ENCODE measurements around the gene UBAC2.

The UBAC2 gene

DNA sequence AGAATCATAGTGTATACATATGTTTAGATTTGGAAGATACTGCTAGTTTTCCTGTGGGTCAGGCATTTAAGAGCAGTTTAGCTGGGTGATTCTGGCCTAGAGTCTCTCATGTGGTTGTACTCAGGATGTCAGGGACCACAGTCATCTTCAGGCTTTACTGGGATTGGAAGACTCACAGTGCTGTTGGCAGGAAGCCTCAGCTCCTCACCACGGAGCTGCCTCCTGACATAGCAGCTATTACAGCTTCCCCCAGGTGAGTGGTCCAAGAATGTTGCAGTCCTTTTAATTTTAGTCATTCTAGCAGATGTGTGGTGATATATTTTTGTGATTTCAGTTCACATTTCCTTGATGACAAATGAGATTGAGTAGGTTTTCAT, 74.4 kb downstream of the UBAC2 start:
- Histone ChIP-seq H3K27me3 (ENCODE audit: low read depth, low read length) (no peaks in the 10 kb centered on the region), H3K27ac (ENCODE audit: low read length) (no peak overlapping the region), H3K9me3 (ENCODE audit: control insufficient read depth in 1 of 2, low read length in 2 of 2) (peaks cover 0 to 5% of the 10 kb centered on the region in 2 donors), H3K4me1 (ENCODE audit: control insufficient read depth in 1 of 2, insufficient read depth in 2 of 2, low read length in 2 of 2) (no peaks in the 10 kb centered on the region), H3K4me3 (ENCODE audit: low read depth in 1 of 2, low read length in 2 of 2) (no peak overlapping the region), H3K36me3 (ENCODE audit: control insufficient read depth in 1 of 2, insufficient read depth in 2 of 2, low read length in 2 of 2) (no peaks in the 10 kb centered on the region)

DNA sequence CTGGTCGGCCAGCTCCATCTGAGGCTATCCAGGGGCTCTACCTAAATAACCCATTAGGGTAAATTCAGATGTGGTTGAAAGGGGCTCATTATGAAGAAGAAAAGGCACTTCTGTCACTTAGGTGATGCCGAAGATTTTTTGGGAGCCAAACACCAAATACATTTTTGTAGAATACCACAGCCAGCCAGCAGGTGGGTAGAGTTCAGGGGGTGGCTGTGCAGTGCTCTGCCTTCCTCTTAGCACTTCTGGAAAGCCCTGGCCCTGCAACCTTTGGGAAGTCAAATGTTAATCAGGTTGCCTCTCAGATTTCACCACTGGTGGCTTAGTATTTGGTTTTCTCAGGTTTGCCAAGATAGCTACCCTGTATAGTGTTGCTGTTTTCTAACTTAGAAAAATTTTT, 76.1 kb downstream of the UBAC2 start:
- Histone ChIP-seq H3K27ac (ENCODE audit: low read length) (no peak overlapping the region), H3K9me3 (ENCODE audit: control insufficient read depth in 1 of 2, low read length in 2 of 2) (peaks cover 0 to 5% of the 10 kb centered on the region in 2 donors), H3K27me3 (ENCODE audit: low read depth, low read length) (no peaks in the 10 kb centered on the region), H3K4me3 (ENCODE audit: low read depth in 1 of 2, low read length in 2 of 2) (no peak overlapping the region), H3K4me1 (ENCODE audit: control insufficient read depth in 1 of 2, insufficient read depth in 2 of 2, low read length in 2 of 2) (no peaks in the 10 kb centered on the region), H3K36me3 (ENCODE audit: control insufficient read depth in 1 of 2, insufficient read depth in 2 of 2, low read length in 2 of 2) (no peaks in the 10 kb centered on the region)

DNA sequence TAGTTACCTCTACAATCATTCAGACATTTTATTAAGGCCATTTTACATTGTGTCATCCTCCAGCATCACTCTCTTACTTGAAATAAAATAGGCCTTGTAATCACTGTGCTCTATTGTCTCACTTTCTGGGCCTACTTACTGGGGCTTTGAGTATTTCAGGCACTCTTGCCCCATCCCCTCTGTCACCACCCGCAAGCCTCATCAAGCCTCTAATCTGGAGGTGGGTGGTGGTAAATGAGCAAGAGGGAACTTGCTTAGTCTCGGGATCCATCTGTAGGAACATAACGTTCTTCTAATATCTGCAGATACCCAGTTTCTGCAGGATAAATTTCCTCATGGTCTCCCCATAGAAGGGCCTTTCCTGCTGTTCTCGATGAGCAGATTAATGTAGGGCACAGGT, 77.0 kb downstream of the UBAC2 start:
- Histone ChIP-seq H3K9me3 (ENCODE audit: control insufficient read depth in 1 of 2, low read length in 2 of 2) (peaks cover 0 to 2% of the 10 kb centered on the region in 2 donors), H3K4me3 (ENCODE audit: low read depth in 1 of 2, low read length in 2 of 2) (no peak overlapping the region), H3K27me3 (ENCODE audit: low read depth, low read length) (no peaks in the 10 kb centered on the region), H3K4me1 (ENCODE audit: control insufficient read depth in 1 of 2, insufficient read depth in 2 of 2, low read length in 2 of 2) (peaks cover 1 to 5% of the 10 kb centered on the region in 2 donors), H3K36me3 (ENCODE audit: control insufficient read depth in 1 of 2, insufficient read depth in 2 of 2, low read length in 2 of 2) (no peaks in the 10 kb centered on the region), H3K27ac (ENCODE audit: low read length) (no peak overlapping the region)

DNA sequence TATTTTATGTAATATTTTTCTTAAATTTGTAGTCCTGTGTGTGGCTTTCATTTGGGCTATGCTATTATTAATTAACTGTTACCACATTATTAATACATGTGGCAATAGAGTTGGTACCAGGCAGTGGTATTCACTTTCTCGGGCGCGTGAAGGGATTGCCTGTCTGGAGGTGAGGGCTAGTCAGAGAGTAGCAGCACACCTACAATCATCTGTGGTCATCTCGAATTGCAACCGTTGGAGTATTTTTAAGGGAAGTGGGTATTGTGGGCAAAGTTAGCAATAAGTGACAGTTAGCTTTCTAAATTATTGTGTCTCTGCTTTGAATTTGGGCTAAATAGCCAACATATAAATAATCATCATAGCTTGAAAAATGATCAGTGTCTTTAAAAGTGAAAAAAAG, 77.5 kb downstream of the UBAC2 start:
- H3K4me1 ChIP-seq (ENCODE audit: control insufficient read depth in 1 of 2, insufficient read depth in 2 of 2, low read length in 2 of 2), result peaks cover 6 to 10% of the 10 kb centered on the region in 2 donors

DNA sequence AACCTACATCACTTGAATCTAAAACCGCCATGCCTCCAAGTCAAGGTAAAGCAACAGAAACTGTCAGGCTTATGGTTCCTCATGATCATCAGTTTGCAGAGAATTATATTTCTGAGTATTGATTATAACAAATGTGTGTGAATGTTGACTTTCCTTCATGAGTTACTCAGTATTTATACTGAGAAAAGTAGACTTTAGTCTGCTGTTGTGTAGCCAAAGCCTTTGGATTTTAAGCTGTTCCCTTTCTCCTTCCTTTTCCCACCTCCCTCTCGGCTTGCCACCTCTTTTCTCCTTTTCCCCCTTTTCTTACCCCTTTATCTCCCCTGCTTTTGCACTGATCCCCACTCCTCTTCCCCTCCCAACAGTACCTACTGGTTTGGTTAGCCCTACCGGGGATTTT, 78.2 kb downstream of the UBAC2 start:
- Histone ChIP-seq H3K36me3 (ENCODE audit: control insufficient read depth in 1 of 2, insufficient read depth in 2 of 2, low read length in 2 of 2) (no peaks in the 10 kb centered on the region), H3K4me3 (ENCODE audit: low read depth in 1 of 2, low read length in 2 of 2) (no peak overlapping the region), H3K27ac (ENCODE audit: low read length) (no peak overlapping the region), H3K27me3 (ENCODE audit: low read depth, low read length) (no peaks in the 10 kb centered on the region), H3K4me1 (ENCODE audit: control insufficient read depth in 1 of 2, insufficient read depth in 2 of 2, low read length in 2 of 2) (peaks cover 6 to 13% of the 10 kb centered on the region in 2 donors), H3K9me3 (ENCODE audit: control insufficient read depth in 1 of 2, low read length in 2 of 2) (no peaks in the 10 kb centered on the region)

More for the DNA sequence above, 77.5 kb downstream of the UBAC2 start:
- no peaks in the 10 kb centered on the region for H3K9me3 ChIP-seq (ENCODE audit: control insufficient read depth in 1 of 2, low read length in 2 of 2)
- no peak overlapping the region for H3K4me3 ChIP-seq (ENCODE audit: low read depth in 1 of 2, low read length in 2 of 2)
- H3K27me3 ChIP-seq (ENCODE audit: low read depth, low read length), result no peaks in the 10 kb centered on the region
- no peaks in the 10 kb centered on the region for H3K36me3 ChIP-seq (ENCODE audit: control insufficient read depth in 1 of 2, insufficient read depth in 2 of 2, low read length in 2 of 2)
- H3K27ac ChIP-seq (ENCODE audit: low read length), result no peak overlapping the region

- Histone ChIP-seq H3K36me3 (ENCODE audit: control insufficient read depth in 1 of 2, insufficient read depth in 2 of 2, low read length in 2 of 2) (no peaks in the 10 kb centered on the region), H3K4me3 (ENCODE audit: low read depth in 1 of 2, low read length in 2 of 2) (no peak overlapping the region), H3K27ac (ENCODE audit: low read length) (peak overlapping the region; percentile 69)
These were observed 79.0 kb downstream of the UBAC2 start for GRCh38 chr13:99279637-99280036.

DNA sequence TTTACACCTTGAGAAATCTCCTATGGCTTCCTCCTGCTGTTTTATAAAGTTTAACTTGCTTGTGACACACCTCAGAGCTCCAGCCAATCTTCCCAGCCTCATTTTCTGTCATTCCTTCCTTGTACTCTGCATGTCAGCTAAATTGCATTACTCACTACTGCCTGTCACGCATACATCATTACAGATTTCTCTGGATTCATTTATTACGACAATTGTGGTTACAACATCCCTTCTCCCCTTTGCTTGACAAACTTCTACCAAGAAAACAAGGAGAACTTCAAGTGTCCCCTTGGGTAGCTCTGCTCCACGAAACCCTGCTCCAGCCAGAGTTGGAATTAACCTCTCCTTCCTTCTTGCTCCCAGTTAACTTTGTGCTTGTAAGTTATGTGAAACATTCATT, 79.5 kb downstream of the UBAC2 start:
- H3K9me3 ChIP-seq (ENCODE audit: control insufficient read depth in 1 of 2, low read length in 2 of 2), result no peaks in the 10 kb centered on the region
- no peaks in the 10 kb centered on the region for H3K27me3 ChIP-seq (ENCODE audit: low read depth, low read length)
- peak overlapping the region; percentile 69 for H3K27ac ChIP-seq (ENCODE audit: low read length)
- no peaks in the 10 kb centered on the region for H3K36me3 ChIP-seq (ENCODE audit: control insufficient read depth in 1 of 2, insufficient read depth in 2 of 2, low read length in 2 of 2)
- H3K4me3 ChIP-seq (ENCODE audit: low read depth in 1 of 2, low read length in 2 of 2), result no peak overlapping the region
- H3K4me1 ChIP-seq (ENCODE audit: control insufficient read depth in 1 of 2, insufficient read depth in 2 of 2, low read length in 2 of 2), result peaks cover 6 to 13% of the 10 kb centered on the region in 2 donors

More at GRCh38 chr13:99279637-99280036, 79.0 kb downstream of the UBAC2 start:
- Histone ChIP-seq H3K9me3 (ENCODE audit: control insufficient read depth in 1 of 2, low read length in 2 of 2) (no peaks in the 10 kb centered on the region), H3K27me3 (ENCODE audit: low read depth, low read length) (no peaks in the 10 kb centered on the region), H3K4me1 (ENCODE audit: control insufficient read depth in 1 of 2, insufficient read depth in 2 of 2, low read length in 2 of 2) (peaks cover 6 to 13% of the 10 kb centered on the region in 2 donors)

DNA sequence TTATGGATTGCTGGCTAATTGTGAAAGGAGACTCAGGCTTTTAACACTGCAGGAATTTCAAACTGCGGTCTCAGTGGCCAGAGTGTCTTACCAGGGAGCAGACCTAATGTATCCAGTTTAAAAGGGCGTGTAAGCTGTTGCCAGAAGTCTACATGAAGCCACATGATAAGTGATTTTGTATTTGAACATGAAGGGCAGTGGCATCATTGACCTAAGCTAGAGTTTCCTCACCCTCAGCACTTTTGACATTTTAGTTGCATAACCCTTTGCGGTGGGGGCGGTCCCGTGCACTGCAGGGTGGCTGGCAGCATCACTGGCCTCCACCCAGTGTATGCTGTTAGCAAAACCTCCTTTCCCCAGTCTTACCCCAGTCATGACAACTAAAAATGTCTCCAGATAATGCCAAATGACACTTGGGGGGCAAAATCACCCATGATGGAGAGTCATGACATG, 81.2 kb downstream of the UBAC2 start:
- H3K27ac ChIP-seq (ENCODE audit: low read length), result peak overlapping the region; percentile 80
- no peak overlapping the region for H3K4me3 ChIP-seq (ENCODE audit: low read depth in 1 of 2, low read length in 2 of 2)

DNA sequence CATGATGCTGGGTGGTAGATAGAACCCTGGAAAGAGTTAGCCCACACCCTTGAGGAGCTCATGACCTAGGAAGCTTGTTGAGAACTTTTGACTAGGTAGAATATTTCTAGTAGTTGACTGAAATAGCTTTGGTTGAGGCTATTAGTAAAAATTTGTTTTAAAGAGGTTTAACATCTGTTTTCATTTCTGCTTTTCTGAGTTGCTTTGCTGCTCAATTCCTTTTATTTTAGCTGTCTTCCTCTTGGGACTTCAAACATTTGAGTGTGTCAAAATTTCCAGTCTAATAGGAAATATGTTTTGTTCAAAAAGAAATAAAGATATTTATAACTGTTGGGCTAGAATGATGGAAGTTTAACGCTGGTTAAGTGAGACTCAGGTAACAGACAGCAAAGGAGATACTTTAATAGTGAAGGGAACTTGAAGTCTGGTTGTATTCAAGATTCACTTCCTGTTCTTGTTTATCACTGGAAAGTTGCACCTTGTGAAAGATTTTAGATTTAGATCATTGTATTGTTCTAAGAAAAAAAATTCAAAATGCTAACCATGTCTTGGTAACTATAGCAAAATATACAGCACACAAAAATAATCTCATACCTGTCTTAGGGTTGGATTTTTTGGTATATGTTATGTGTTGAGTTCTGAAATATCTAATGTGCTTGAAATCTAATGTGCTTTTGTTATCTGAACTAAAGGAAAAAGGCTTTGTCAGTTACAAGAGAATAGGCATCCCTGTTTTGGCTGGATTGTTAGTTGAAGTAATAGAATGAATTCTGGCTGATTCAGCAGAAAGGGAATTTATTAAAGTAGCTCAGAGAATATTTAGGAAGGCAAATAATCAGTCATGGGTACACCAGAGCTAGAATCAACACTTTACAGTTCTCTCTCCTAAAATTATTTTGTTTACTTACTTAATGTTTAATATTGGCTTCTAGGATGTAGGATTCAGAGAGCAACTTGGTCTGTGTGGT, 81.9 kb downstream of the UBAC2 start:
- Histone ChIP-seq H3K27ac (ENCODE audit: low read length) (peak overlapping the region; percentile 80), H3K9me3 (ENCODE audit: control insufficient read depth in 1 of 2, low read length in 2 of 2) (no peaks in the 10 kb centered on the region), H3K36me3 (ENCODE audit: control insufficient read depth in 1 of 2, insufficient read depth in 2 of 2, low read length in 2 of 2) (no peaks in the 10 kb centered on the region), H3K27me3 (ENCODE audit: low read depth, low read length) (no peaks in the 10 kb centered on the region), H3K4me1 (ENCODE audit: control insufficient read depth in 1 of 2, insufficient read depth in 2 of 2, low read length in 2 of 2) (peaks cover 6 to 13% of the 10 kb centered on the region in 2 donors), H3K4me3 (ENCODE audit: low read depth in 1 of 2, low read length in 2 of 2) (no peak overlapping the region)

More for the DNA sequence above, 81.2 kb downstream of the UBAC2 start:
- H3K36me3 ChIP-seq (ENCODE audit: control insufficient read depth in 1 of 2, insufficient read depth in 2 of 2, low read length in 2 of 2), result no peaks in the 10 kb centered on the region
- H3K27me3 ChIP-seq (ENCODE audit: low read depth, low read length), result no peaks in the 10 kb centered on the region
- H3K4me1 ChIP-seq (ENCODE audit: control insufficient read depth in 1 of 2, insufficient read depth in 2 of 2, low read length in 2 of 2), result peaks cover 6 to 13% of the 10 kb centered on the region in 2 donors
- no peaks in the 10 kb centered on the region for H3K9me3 ChIP-seq (ENCODE audit: control insufficient read depth in 1 of 2, low read length in 2 of 2)

GRCh38 chr13:99285432-99286182, 85.0 kb downstream of the UBAC2 start:
- Histone ChIP-seq H3K4me1 (ENCODE audit: control insufficient read depth in 1 of 2, insufficient read depth in 2 of 2, low read length in 2 of 2) (peaks cover 10 to 13% of the 10 kb centered on the region in 2 donors), H3K4me3 (ENCODE audit: low read depth in 1 of 2, low read length in 2 of 2) (no peak overlapping the region), H3K27me3 (ENCODE audit: low read depth, low read length) (no peaks in the 10 kb centered on the region), H3K27ac (ENCODE audit: low read length) (no peak overlapping the region), H3K36me3 (ENCODE audit: control insufficient read depth in 1 of 2, insufficient read depth in 2 of 2, low read length in 2 of 2) (no peaks in the 10 kb centered on the region), H3K9me3 (ENCODE audit: control insufficient read depth in 1 of 2, low read length in 2 of 2) (no peaks in the 10 kb centered on the region)

- no peak overlapping the region for H3K27ac ChIP-seq (ENCODE audit: low read length)
- H3K4me3 ChIP-seq (ENCODE audit: low read depth in 1 of 2, low read length in 2 of 2), result no peak overlapping the region
- no peaks in the 10 kb centered on the region for H3K27me3 ChIP-seq (ENCODE audit: low read depth, low read length)
- no peaks in the 10 kb centered on the region for H3K36me3 ChIP-seq (ENCODE audit: control insufficient read depth in 1 of 2, insufficient read depth in 2 of 2, low read length in 2 of 2)
- peaks cover 9 to 10% of the 10 kb centered on the region in 2 donors for H3K4me1 ChIP-seq (ENCODE audit: control insufficient read depth in 1 of 2, insufficient read depth in 2 of 2, low read length in 2 of 2)
- H3K9me3 ChIP-seq (ENCODE audit: control insufficient read depth in 1 of 2, low read length in 2 of 2), result no peaks in the 10 kb centered on the region
These were observed 86.9 kb downstream of the UBAC2 start for GRCh38 chr13:99287551-99287950.

Measured in muscle layer of duodenum (tissue), 2 donors.